ENCODE data around the gene KDM2B.
"Not testable (repeated sequence)": the region's sequence is repeated elsewhere in the genome, so short reads cannot be mapped to it uniquely, and the experiment has no call there.

The KDM2B gene

GRCh38 chr12:121596526-121596925 is 15.7 kb upstream of the KDM2B start:
- TF ChIP-seq CTCF (IDR thresholded peaks at IDR 0.05; ENCODE audit: unreplicated experiment in 3 of 3): no peak
- Mint-ChIP-seq H3K27me3 (ENCODE audit: low read depth) (no peaks in the 10 kb centered on the region), H3K9me3 (no peaks in the 10 kb centered on the region), H3K27ac (no peak overlapping the region), H3K4me1 (peaks cover 19% of the 10 kb centered on the region), H3K36me3 (ENCODE audit: low read depth) (peaks cover 7% of the 10 kb centered on the region), H3K4me3 (no peak overlapping the region)

DNA sequence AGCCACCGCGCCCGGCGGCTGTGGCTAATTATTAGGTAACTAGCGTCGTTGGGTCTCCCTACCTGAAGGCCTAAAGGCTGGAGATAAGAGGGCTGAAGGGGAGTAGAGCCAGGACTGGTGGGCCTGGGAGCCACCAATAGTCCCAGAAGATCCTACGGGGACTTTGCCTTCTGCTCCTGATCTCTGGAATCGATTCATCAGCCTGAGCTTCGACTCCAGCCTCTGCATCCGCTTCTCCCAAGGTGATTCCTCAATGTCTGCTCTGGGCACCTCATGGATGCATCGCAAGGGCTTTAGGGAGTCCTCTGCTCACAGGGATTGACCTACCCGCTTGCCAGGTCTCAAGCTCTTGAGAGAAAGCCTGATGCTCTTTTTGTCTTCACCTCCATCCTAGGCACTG is 14.7 kb upstream of the KDM2B start:
- Mint-ChIP-seq H3K36me3 (ENCODE audit: low read depth) (peaks cover 7% of the 10 kb centered on the region), H3K27ac (no peak overlapping the region), H3K4me1 (peaks cover 18% of the 10 kb centered on the region), H3K4me3 (no peak overlapping the region), H3K9me3 (no peaks in the 10 kb centered on the region), H3K27me3 (ENCODE audit: low read depth) (no peaks in the 10 kb centered on the region)
- TF ChIP-seq CTCF (IDR thresholded peaks at IDR 0.05; ENCODE audit: unreplicated experiment in 3 of 3): no peak

GRCh38 chr12:121592320-121592719 is 11.5 kb upstream of the KDM2B start:
- Mint-ChIP-seq H3K9me3 (no peaks in the 10 kb centered on the region), H3K4me1 (peaks cover 17% of the 10 kb centered on the region), H3K4me3 (peak overlapping the region in 2 of 3 experiments; percentile 5 to 7), H3K27ac (peak overlapping the region; percentile 54 to 73 (median 62)), H3K27me3 (ENCODE audit: low read depth) (no peaks in the 10 kb centered on the region), H3K36me3 (ENCODE audit: low read depth) (peaks cover 7% of the 10 kb centered on the region)
- no peak for TF ChIP-seq CTCF (IDR thresholded peaks at IDR 0.05; ENCODE audit: unreplicated experiment in 3 of 3)

DNA sequence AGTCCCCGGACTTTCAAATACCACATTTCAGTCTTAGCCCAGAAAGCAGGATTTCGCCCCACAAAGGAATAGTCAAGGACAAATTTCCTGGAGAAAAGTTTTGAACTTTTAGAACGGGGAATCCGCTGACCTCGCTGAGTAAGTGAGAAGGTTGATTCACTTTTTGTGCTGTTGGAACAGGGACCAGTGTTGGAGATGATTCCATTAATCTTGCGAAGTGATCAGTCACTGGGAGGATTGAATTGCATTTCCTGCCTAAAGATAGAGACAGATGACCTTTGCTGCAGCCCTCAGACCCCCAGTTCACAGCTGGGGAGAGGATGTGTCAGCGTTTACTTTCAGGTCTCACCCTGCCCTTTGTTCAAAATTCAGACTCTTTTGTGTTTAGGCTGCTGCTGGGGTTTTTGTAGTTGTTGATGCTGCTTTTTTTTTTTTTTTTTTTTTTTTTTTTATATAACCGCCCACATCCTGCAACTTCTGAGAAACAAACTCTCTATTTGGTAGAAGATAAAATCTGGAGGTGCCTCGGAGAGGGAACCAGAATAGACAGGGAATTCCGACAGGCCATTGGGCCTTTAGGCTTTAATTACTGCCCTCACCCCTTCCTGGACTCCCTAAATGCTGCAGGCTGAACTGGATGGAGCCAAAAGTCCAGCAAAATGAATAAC is 9.8 kb upstream of the KDM2B start:
- Mint-ChIP-seq H3K9me3 (no peaks in the 10 kb centered on the region), H3K4me1 (peaks cover 17% of the 10 kb centered on the region), H3K36me3 (ENCODE audit: low read depth) (peaks cover 4% of the 10 kb centered on the region), H3K27ac (peak overlapping the region; percentile 94 to 99 (median 99)), H3K4me3 (peak overlapping the region; percentile 71 to 77 (median 73)), H3K27me3 (ENCODE audit: low read depth) (no peaks in the 10 kb centered on the region)
- TF ChIP-seq CTCF (IDR thresholded peaks at IDR 0.05; ENCODE audit: unreplicated experiment in 3 of 3): no peak

DNA sequence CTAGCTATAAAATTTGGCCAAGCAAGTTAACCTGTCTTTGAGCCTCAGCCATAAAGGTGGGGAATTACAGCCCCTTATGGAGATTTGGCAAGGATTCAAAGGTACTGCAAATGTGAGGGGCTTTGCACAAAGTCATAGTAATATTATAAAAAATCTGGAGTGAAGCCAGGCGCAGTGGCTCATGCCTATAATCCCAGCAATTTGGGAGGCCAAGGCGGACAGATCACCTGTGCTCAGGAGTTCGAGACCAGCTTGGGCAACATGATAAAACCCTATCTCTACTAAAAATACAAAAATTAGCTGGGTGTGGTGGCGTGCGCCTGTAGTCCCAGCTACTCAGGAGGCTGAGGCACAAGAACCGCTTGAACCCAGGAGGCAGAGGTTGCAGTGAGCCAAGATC is 4.1 kb upstream of the KDM2B start:
- H3K27ac Mint-ChIP-seq; H3K36me3 Mint-ChIP-seq (ENCODE audit: low read depth); H3K9me3 Mint-ChIP-seq; H3K27me3 Mint-ChIP-seq (ENCODE audit: low read depth); H3K4me3 Mint-ChIP-seq: not testable (repeated sequence)
- peaks cover 28% of the 10 kb centered on the region for H3K4me1 Mint-ChIP-seq

- not testable (repeated sequence) for H3K27me3 Mint-ChIP-seq (ENCODE audit: low read depth); H3K36me3 Mint-ChIP-seq (ENCODE audit: low read depth); H3K9me3 Mint-ChIP-seq; H3K4me3 Mint-ChIP-seq
- Mint-ChIP-seq H3K4me1 (peaks cover 30% of the 10 kb centered on the region), H3K27ac (peak overlapping the region in 1 of 3 experiments; percentile 6)
Measured at GRCh38 chr12:121583334-121583661, 2.5 kb upstream of the KDM2B start.

GRCh38 chr12:121582583-121583333 is 1.9 kb upstream of the KDM2B start:
- H3K27ac Mint-ChIP-seq: peak overlapping the region in 1 of 3 experiments; percentile 57
- peak overlapping the region; percentile 16 to 98 (median 95) for H3K4me3 Mint-ChIP-seq

More at GRCh38 chr12:121582583-121583333, 1.9 kb upstream of the KDM2B start:
- H3K4me1 Mint-ChIP-seq: peaks cover 30% of the 10 kb centered on the region
- H3K27me3 Mint-ChIP-seq (ENCODE audit: low read depth): peaks cover 3% of the 10 kb centered on the region
- H3K36me3 Mint-ChIP-seq (ENCODE audit: low read depth): no peaks in the 10 kb centered on the region
- no peaks in the 10 kb centered on the region for H3K9me3 Mint-ChIP-seq
- TF ChIP-seq CTCF (IDR thresholded peaks at IDR 0.05; ENCODE audit: unreplicated experiment in 3 of 3): no peak

Data from nephron (organoid).